WI38 (cell line): Measurements from ENCODE around the gene MTX3.

Experiments used
- H3K4me3 ChIP-seq: 2 replicates; pipeline ENCODE4 v1.5.1; 2011; ENCODE audit warnings: low read depth, mild to moderate bottlenecking, control low read depth, low read length
- CTCF ChIP-seq: IDR thresholded peaks from 2 replicates; pipeline ENCODE4 v1.5.1; 2012; ENCODE audit warnings: low read depth, mild to moderate bottlenecking, control low read depth, low read length

The MTX3 gene

GRCh38 chr5:79959407-79959806, 31.7 kb downstream of the MTX3 start:
- H3K4me3 ChIP-seq: no peak overlapping the region
- TF ChIP-seq CTCF: no peak

- no peak for TF ChIP-seq CTCF
- no peak overlapping the region for H3K4me3 ChIP-seq
These were observed 35.0 kb downstream of the MTX3 start for GRCh38 chr5:79955941-79956670.

GRCh38 chr5:79955356-79955895, 35.6 kb downstream of the MTX3 start:
- no peak for TF ChIP-seq CTCF
- H3K4me3 ChIP-seq: no peak overlapping the region

- no peak overlapping the region for H3K4me3 ChIP-seq
- no peak for TF ChIP-seq CTCF
These were observed 36.4 kb downstream of the MTX3 start for GRCh38 chr5:79954620-79955019.

- no peak overlapping the region for H3K4me3 ChIP-seq
- TF ChIP-seq CTCF: no peak
These were observed 43.5 kb downstream of the MTX3 start for GRCh38 chr5:79947567-79947966.

- TF ChIP-seq CTCF: no peak
- no peak overlapping the region for H3K4me3 ChIP-seq
These were observed 52.6 kb downstream of the MTX3 start for GRCh38 chr5:79938468-79938867.

GRCh38 chr5:79936646-79937216, 54.3 kb downstream of the MTX3 start:
- no peak overlapping the region for H3K4me3 ChIP-seq
- TF ChIP-seq CTCF: no peak
